ENCODE results near the gene KLHL17. TPM values are rescaled to one million over a fixed set of nuclear protein-coding genes. Genes with fewer than 3 reads are reported as not detected.
A peak's percentile ranks its signal among the peaks of the same experiment; 100 is the strongest.
"Not testable (repeated sequence)": the region's sequence is repeated elsewhere in the genome, so short reads cannot be mapped to it uniquely, and the experiment has no call there.

The KLHL17 gene
- polyA plus RNA-seq, 1 donor from 2014 or later = 1.3 TPM

DNA sequence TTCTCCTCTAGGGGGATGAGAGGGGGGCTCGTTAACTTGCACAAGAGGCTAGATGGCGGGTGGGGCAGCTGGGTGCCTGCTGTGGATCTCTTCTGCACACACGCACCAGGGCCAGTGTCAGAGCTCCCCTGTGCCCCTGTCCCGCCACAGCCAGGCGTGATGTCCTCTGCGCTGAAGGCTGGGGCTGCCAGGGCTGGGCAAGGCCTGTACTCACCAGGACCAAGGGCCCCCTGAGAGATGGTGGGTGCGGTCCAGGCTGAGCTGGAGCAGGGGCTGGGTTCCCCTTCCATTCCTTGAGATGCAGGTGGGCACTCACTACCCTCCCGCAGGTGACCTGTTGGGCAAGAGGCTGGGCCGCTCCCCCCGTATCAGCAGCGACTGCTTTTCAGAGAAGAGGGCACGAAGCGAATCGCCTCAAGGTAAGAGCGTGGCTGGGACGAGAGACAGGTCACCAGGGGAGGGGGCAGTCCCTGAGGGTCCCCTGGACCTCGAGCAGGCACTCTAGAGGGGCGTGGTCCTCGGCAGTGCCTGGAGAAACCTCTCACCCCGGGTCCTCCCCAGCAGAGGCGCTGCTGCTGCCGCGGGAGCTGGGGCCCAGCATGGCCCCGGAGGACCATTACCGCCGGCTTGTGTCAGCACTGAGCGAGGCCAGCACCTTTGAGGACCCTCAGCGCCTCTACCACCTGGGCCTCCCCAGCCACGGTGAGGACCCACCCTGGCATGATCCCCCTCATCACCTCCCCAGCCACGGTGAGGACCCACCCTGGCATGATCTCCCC is 21.5 kb upstream of the KLHL17 start:
- Mint-ChIP-seq H3K9me3 (no peaks in the 10 kb centered on the region), H3K36me3 (no peaks in the 10 kb centered on the region), H3K4me1 (peaks cover 0 to 7% (median 0%) of the 10 kb centered on the region in 3 donors), H3K4me3 (peak overlapping the region in 1 of 4 donors; percentile 23), H3K27me3 (peaks cover 24% of the 10 kb centered on the region), H3K27ac (no peak overlapping the region)

- H3K4me1 Mint-ChIP-seq = peaks cover 0 to 7% (median 0%) of the 10 kb centered on the region in 3 donors
- peak overlapping the region in 1 of 4 donors; percentile 17 for H3K4me3 Mint-ChIP-seq
- H3K27me3 Mint-ChIP-seq = peaks cover 24% of the 10 kb centered on the region
- H3K9me3 Mint-ChIP-seq = no peaks in the 10 kb centered on the region
- no peak overlapping the region for H3K27ac Mint-ChIP-seq
- no peaks in the 10 kb centered on the region for H3K36me3 Mint-ChIP-seq
Measured at GRCh38 chr1:939511-940106, 20.8 kb upstream of the KLHL17 start.

DNA sequence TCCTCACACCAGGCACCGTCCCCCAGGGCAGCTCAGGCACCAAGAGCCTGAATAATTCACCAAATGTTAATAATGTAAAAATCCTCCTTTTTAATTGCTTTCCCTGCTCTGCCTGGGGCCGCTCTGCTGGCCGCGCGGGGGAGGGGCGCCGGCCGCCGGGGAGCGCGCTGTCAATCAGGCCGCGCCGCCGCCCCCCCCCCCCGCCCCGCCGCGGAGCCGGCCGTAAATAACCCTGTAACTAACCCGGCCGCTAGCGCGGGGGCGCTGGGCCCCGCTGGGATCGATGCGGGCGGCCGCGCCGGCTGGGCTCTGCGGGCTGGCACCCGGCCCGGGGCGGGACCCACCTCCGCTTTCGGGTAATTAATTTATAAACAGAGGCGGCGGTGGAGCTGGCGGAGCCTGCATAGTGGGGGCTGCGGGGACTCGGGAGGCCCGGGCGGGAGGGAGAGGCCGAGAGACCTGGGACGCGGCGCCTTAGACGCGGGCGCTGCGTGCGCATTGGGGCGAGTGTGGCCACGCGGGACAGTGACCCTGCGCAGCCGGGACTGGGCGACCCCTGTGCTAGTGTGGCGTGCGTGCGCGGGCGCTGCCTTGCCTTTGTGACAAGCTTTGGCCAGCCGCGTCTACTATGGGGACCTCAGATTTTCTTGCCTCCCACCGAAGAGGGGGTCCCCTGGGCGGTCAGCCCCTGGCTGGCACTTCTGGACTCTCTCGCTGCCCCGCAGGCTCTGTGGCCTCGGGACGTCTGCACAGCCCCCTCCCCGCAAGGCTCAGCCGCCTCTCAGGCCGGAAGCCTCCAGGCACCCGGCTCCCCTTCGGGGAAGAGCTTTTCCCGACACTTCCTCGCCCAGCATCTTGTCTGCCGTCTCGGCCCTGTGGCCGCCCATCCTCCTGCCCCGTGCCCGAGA is 20.0 kb upstream of the KLHL17 start:
- Mint-ChIP-seq H3K27me3 (peaks cover 19% of the 10 kb centered on the region), H3K4me1 (peaks cover 0 to 6% (median 0%) of the 10 kb centered on the region in 3 donors), H3K9me3 (no peaks in the 10 kb centered on the region), H3K4me3 (peak overlapping the region; percentile 78 to 94 (median 84)), H3K36me3 (peaks cover 1% of the 10 kb centered on the region), H3K27ac (peak overlapping the region in 2 of 3 donors; percentile 67 to 73)

GRCh38 chr1:941015-941587 is 19.3 kb upstream of the KLHL17 start:
- H3K27me3 Mint-ChIP-seq = peaks cover 15% of the 10 kb centered on the region
- H3K36me3 Mint-ChIP-seq = peaks cover 7% of the 10 kb centered on the region
- H3K9me3 Mint-ChIP-seq = no peaks in the 10 kb centered on the region
- H3K4me1 Mint-ChIP-seq = peaks cover 0 to 6% (median 0%) of the 10 kb centered on the region in 3 donors
- peak overlapping the region; percentile 78 to 94 (median 84) for H3K4me3 Mint-ChIP-seq
- H3K27ac Mint-ChIP-seq = peak overlapping the region in 2 of 3 donors; percentile 67 to 73

DNA sequence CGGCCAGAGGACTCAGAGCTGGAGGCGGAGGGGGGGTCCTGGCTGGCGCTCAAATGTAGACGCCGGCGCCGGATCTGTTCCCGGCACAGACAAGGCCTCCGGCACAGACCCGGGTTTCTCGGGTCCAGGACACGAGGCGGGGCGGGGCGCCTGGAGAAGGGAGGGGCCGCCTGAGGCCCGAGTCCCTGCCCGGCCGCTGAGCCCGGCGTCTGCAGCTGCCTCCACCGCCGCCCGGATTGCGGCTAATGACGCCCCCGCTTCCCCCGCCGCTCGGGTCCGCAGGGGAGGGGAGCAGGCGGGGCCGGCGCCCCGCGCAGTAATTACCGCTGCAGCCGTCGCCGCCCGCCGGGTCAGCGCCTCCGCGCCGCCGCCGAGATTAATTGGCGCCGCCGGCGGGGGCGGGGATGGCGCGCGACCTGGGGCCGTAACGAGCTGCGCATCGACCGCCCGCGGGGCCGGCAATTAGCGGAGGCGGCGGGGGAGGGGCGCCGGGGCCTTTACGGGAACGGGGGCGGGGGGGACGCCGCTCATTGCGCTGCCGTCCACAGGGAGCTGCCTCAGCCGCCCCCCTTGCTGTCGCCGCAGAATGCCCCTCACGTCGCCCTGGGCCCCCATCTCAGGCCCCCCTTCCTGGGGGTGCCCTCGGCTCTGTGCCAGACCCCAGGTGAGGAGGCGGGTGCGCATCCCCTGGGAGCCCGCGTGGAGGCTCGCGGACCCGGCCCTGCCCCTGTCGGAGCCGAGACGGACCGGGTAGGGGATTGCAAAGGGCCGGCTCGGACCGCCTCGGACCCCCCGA is 18.6 kb upstream of the KLHL17 start:
- peaks cover 7% of the 10 kb centered on the region for H3K36me3 Mint-ChIP-seq
- H3K4me1 Mint-ChIP-seq = peaks cover 0 to 6% (median 0%) of the 10 kb centered on the region in 3 donors
- H3K4me3 Mint-ChIP-seq = peak overlapping the region; percentile 78 to 94 (median 84)
- H3K27ac Mint-ChIP-seq = peak overlapping the region in 1 of 3 donors; percentile 73
- H3K9me3 Mint-ChIP-seq = no peaks in the 10 kb centered on the region
- peaks cover 15% of the 10 kb centered on the region for H3K27me3 Mint-ChIP-seq

- Mint-ChIP-seq H3K27me3 (peaks cover 15% of the 10 kb centered on the region), H3K4me1 (peaks cover 0 to 6% (median 0%) of the 10 kb centered on the region in 3 donors), H3K9me3 (no peaks in the 10 kb centered on the region), H3K27ac (no peak overlapping the region), H3K4me3 (no peak overlapping the region), H3K36me3 (peaks cover 9% of the 10 kb centered on the region)
Measured at GRCh38 chr1:942411-942821, 18.0 kb upstream of the KLHL17 start.

GRCh38 chr1:942864-943533 is 17.4 kb upstream of the KLHL17 start:
- Mint-ChIP-seq H3K36me3 (peaks cover 9% of the 10 kb centered on the region), H3K27me3 (peaks cover 15% of the 10 kb centered on the region), H3K4me3 (peak overlapping the region in 3 of 4 donors; percentile 25 to 68 (median 47)), H3K9me3 (no peaks in the 10 kb centered on the region), H3K27ac (no peak overlapping the region), H3K4me1 (peaks cover 0 to 6% (median 0%) of the 10 kb centered on the region in 3 donors)

DNA sequence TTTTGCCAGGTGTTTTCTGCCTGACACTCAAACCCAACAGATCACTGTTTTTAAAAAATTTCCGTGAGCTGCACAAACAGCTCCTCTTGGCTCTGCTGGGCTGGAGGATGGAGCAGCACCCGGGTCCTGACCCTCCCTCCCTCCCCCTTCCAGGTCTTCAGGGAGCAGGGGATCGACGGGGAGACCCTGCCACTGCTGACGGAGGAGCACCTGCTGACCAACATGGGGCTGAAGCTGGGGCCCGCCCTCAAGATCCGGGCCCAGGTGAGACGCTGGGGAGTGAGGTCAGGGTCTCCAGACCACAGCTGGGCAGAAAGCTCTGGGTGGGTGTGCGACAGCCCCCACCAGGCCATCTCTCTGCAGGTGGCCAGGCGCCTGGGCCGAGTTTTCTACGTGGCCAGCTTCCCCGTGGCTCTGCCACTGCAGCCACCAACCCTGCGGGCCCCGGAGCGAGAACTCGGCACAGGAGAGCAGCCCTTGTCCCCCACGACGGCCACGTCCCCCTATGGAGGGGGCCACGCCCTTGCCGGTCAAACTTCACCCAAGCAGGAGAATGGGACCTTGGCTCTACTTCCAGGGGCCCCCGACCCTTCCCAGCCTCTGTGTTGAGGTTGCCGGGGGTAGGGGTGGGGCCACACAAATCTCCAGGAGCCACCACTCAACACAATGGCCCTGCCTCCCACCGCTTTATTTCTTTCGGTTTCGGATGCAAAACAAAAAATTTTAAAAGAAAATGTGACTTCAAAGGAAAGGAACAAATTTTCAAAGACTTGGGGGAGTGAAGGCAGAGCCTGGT is 16.6 kb upstream of the KLHL17 start:
- H3K4me1 Mint-ChIP-seq = peaks cover 0 to 6% (median 0%) of the 10 kb centered on the region in 3 donors
- H3K27ac Mint-ChIP-seq = no peak overlapping the region
- H3K36me3 Mint-ChIP-seq = peaks cover 9% of the 10 kb centered on the region
- peaks cover 11% of the 10 kb centered on the region for H3K27me3 Mint-ChIP-seq
- no peaks in the 10 kb centered on the region for H3K9me3 Mint-ChIP-seq
- H3K4me3 Mint-ChIP-seq = no peak overlapping the region

- Mint-ChIP-seq H3K4me3 (peak overlapping the region in 1 of 4 donors; percentile 39), H3K9me3 (no peaks in the 10 kb centered on the region), H3K36me3 (peaks cover 9% of the 10 kb centered on the region), H3K27me3 (peaks cover 8% of the 10 kb centered on the region), H3K27ac (no peak overlapping the region), H3K4me1 (peaks cover 0 to 6% (median 0%) of the 10 kb centered on the region in 3 donors)
Measured at GRCh38 chr1:944341-945325, 15.8 kb upstream of the KLHL17 start.

DNA sequence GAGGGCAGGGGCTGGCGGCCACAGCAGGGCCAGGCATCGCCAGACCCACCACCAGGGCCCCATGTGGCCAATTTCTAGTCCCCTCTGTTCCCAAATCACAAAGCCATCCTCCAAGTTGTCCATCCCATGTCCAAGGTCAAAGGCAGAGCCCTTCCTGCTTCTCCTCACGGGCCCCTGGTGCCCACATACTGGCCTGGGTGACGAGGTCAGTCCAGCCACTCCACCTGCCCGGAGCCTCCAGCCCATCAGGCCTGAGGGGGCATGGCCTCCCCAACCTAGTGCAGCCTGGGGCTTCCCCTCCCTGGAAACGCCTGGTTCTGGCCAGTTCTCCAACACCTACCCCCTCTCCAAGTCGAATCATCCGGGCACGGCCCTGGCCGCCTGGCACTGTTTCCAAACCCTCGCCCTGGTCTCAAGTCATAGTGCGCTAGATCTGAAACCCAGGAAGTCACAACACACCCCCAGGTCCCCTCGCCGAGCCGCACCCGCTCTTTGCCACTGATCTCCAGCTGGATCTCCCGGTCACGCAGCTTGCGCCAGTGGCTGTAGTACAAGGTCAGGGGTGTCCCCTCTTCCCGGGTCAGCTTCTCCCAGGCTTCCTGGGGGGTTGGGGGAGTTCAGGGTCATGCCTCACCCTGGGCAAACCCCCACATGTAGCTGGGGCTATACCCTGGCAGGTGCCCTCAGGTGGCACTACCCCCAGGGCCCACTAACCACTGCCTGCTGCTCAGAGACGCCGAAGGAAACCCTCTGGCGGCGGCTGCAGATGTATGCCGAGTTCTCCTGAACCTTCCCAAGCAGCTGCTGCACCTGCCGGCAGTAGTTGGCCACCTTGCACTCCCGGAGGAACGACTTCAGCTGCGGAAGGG is 14.5 kb upstream of the KLHL17 start:
- H3K4me1 Mint-ChIP-seq = peaks cover 0 to 2% (median 0%) of the 10 kb centered on the region in 3 donors
- H3K36me3 Mint-ChIP-seq = peaks cover 9% of the 10 kb centered on the region
- peaks cover 3% of the 10 kb centered on the region for H3K27me3 Mint-ChIP-seq
- H3K27ac Mint-ChIP-seq = no peak overlapping the region
- H3K9me3 Mint-ChIP-seq = no peaks in the 10 kb centered on the region
- no peak overlapping the region for H3K4me3 Mint-ChIP-seq

GRCh38 chr1:946811-947210 is 13.6 kb upstream of the KLHL17 start:
- not testable (repeated sequence) for H3K27me3 Mint-ChIP-seq, H3K27ac Mint-ChIP-seq, H3K4me1 Mint-ChIP-seq, H3K4me3 Mint-ChIP-seq, H3K9me3 Mint-ChIP-seq
- peaks cover 12% of the 10 kb centered on the region for H3K36me3 Mint-ChIP-seq
